Immature natural killer cell (primary cell): Measurements from ENCODE around the gene KRTAP5-2. TPM values are rescaled to one million over a fixed set of nuclear protein-coding genes. Genes with fewer than 3 reads are reported as not detected.

ENCODE experiments used
- DNase-seq, 3 donors: peaks; one replicate each; pipeline ENCODE4 v3.0.0; 2022; ENCODE audit warnings: mixed read lengths in 1 of 3
- H3K27ac Mint-ChIP-seq, 6 donors: one replicate each; pipeline ENCODE4 v1.8.0; 2020; ENCODE audit warnings: mixed read lengths in 6 of 6, mild to moderate bottlenecking in 5 of 6, inconsistent platforms in 4 of 6, moderate library complexity in 3 of 6
- H3K27me3 Mint-ChIP-seq, 3 donors: one replicate each; pipeline ENCODE4 v1.8.0; 2020 to 2021; ENCODE audit warnings: low read depth in 3 of 3, mild to moderate bottlenecking in 3 of 3, mixed read lengths in 3 of 3, moderate library complexity in 3 of 3, inconsistent platforms in 1 of 3
- H3K36me3 Mint-ChIP-seq, 3 donors: one replicate each; pipeline ENCODE4 v1.8.0; 2020; ENCODE audit warnings: mixed read lengths in 3 of 3, inconsistent platforms in 2 of 3, mild to moderate bottlenecking in 2 of 3
- H3K4me1 Mint-ChIP-seq, 2 donors: one replicate each; pipeline ENCODE4 v1.8.0; 2020; ENCODE audit warnings: inconsistent platforms in 2 of 2, mild to moderate bottlenecking in 2 of 2, mixed read lengths in 2 of 2, moderate library complexity in 1 of 2
- H3K4me3 Mint-ChIP-seq, 5 donors: one replicate each; pipeline ENCODE4 v1.8.0; 2020; ENCODE audit warnings: mild to moderate bottlenecking in 5 of 5, mixed read lengths in 5 of 5, inconsistent platforms in 3 of 5, moderate library complexity in 3 of 5
- H3K9me3 Mint-ChIP-seq, 6 donors: one replicate each; pipeline ENCODE4 v1.8.0; 2020; ENCODE audit warnings: mild to moderate bottlenecking in 6 of 6, mixed read lengths in 6 of 6, inconsistent platforms in 4 of 6, moderate library complexity in 3 of 6
- polyA plus RNA-seq, 3 donors: library from polyadenylated mRNA; unstranded; fragments of 300-500 nt; fragmentation: Illumina TruSeq; gene quantifications; one replicate each; pipeline ENCODE4 v1.2.3, GENCODE V29; 2021

The KRTAP5-2 gene
- polyA plus RNA-seq, 3 donors from 2014 or later: not detected

DNA sequence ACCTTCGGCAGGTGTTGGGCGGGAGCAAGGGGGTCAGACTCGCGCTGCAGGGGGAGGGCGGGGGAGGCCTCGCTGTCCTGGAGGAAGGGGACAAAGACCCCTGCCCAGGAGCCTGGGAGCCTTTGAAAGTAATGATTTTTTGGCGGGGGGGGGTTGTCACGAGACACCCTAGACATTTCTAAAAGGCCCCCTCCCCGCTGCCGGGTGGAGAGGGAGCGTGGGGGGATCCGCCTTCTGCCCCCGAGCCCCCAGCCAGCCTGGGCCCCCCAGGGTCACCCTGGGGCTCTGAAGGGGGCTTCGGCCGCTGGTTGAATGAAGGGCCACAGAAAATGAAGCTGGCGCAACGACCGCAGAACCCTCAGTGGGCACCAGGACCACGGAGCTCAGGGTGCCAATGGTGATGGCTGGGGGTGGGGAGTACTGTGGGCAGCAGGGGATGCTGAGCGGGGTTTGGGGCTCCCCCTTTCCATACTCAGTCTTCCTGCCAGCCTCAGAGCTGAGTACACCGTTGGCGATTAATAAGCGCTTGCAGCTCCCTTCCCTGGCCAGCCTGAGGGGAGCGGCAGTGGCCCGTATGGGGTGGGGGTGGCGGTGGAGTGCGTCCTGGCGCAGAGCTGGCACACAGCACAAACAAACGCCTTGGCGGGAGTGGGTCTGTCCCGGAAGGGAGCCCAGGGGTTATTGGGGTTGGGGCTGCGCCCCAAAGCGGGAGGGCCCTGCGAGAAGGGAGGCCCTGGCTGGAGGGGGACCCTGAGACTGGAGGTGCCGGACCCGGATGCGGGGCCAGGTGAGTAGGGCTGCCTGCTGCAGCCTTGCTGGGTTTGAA is 24.8 kb downstream of the KRTAP5-2 start:
- Mint-ChIP-seq H3K9me3 (peaks cover 0 to 2% (median 0%) of the 10 kb centered on the region in 6 donors), H3K36me3 (no peaks in the 10 kb centered on the region), H3K4me1 (peaks cover 5 to 30% of the 10 kb centered on the region in 2 donors), H3K27ac (peak overlapping the region; percentile 60 to 93 (median 88)), H3K27me3 (peaks cover 20 to 37% (median 21%) of the 10 kb centered on the region in 3 donors), H3K4me3 (peak overlapping the region; percentile 57 to 77 (median 76))
- peak; percentile 43 to 56 (median 49) for DNase-seq

DNA sequence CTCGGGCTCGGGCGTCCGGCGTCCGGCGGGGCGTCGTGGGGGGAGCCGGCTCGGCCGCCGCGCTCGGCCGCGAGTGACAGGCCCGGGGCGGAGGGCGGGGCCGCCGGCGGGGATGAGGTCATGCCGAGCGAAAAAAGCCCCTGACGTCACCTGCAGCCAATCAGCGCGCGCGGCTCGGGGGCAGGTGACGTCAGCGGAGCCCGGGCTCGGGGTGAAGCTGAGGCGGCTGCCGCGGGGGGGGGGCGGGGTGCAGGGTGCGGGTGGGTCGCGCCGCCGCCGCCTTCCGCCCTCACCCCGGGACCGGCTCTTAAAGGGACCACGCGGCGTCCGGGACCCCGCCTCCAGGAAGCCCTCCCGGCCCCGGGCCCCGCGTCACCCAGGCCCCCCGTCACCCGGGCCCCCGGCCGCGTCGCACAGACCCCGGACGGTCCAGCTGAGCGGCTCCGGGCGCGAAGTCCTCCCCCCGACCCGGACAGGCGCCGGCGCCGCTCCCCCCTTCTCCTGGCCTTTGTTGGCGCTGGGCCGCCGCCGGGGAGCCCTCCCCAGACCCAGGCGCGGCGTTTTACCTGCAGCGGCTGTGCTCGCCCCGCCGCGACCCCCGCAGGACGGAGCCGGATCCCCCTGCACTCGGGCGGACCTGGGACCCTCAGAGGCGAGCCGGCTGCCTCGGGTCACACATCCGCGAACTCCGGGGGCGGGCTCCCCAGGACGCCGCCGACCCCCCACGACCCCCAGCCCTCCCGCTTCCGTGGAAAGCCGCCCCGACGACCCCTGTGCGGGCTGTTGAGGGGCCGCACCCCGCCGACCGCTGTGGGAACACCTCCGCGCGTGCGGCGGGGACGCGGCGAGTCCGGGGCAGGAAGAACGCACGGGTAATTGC is 25.7 kb downstream of the KRTAP5-2 start, which contains the start of gene DUSP8:
TSS of gene DUSP8 (minus strand) at position 75 of the 880 bp plus-strand sequence. CDS start 6,445 bp downstream, outside the sequence.
- peaks cover 22 to 42% (median 23%) of the 10 kb centered on the region in 3 donors for H3K27me3 Mint-ChIP-seq
- no peaks in the 10 kb centered on the region for H3K36me3 Mint-ChIP-seq
- no peaks in the 10 kb centered on the region for H3K9me3 Mint-ChIP-seq
- H3K27ac Mint-ChIP-seq: peak within 1 kb of the TSS in 5 of 6 donors; percentile 68 to 92 (median 84)
- DNase-seq: peak; percentile 93 to 96 (median 93)
- peaks cover 5 to 36% of the 10 kb centered on the region in 2 donors for H3K4me1 Mint-ChIP-seq
- peak within 1 kb of the TSS; percentile 44 to 77 (median 59) for H3K4me3 Mint-ChIP-seq

- Mint-ChIP-seq H3K27me3 (peaks cover 23 to 42% (median 24%) of the 10 kb centered on the region in 3 donors), H3K27ac (no peak overlapping the region), H3K9me3 (no peaks in the 10 kb centered on the region), H3K36me3 (no peaks in the 10 kb centered on the region), H3K4me1 (peaks cover 5 to 38% of the 10 kb centered on the region in 2 donors), H3K4me3 (no peak overlapping the region)
- DNase-seq: no peak
Measured at GRCh38 chr11:1571760-1572196, 26.3 kb downstream of the KRTAP5-2 start.

GRCh38 chr11:1570896-1571759 is 27.0 kb downstream of the KRTAP5-2 start:
- peaks cover 24 to 42% (median 25%) of the 10 kb centered on the region in 3 donors for H3K27me3 Mint-ChIP-seq
- no peaks in the 10 kb centered on the region for H3K9me3 Mint-ChIP-seq
- H3K36me3 Mint-ChIP-seq: no peaks in the 10 kb centered on the region
- H3K4me1 Mint-ChIP-seq: peaks cover 5 to 38% of the 10 kb centered on the region in 2 donors
- peak in 1 of 3 donors; percentile 32 for DNase-seq
- H3K4me3 Mint-ChIP-seq: peak overlapping the region; percentile 51 to 74 (median 64)
- peak overlapping the region in 5 of 6 donors; percentile 66 to 84 (median 72) for H3K27ac Mint-ChIP-seq

GRCh38 chr11:1570531-1570895 is 27.6 kb downstream of the KRTAP5-2 start:
- H3K27me3 Mint-ChIP-seq: peaks cover 23 to 42% (median 23%) of the 10 kb centered on the region in 3 donors
- H3K9me3 Mint-ChIP-seq: no peaks in the 10 kb centered on the region
- H3K27ac Mint-ChIP-seq: peak overlapping the region; percentile 7 to 84 (median 70)
- no peak for DNase-seq
- H3K4me1 Mint-ChIP-seq: peaks cover 5 to 38% of the 10 kb centered on the region in 2 donors
- no peaks in the 10 kb centered on the region for H3K36me3 Mint-ChIP-seq
- peak overlapping the region; percentile 51 to 74 (median 64) for H3K4me3 Mint-ChIP-seq

DNA sequence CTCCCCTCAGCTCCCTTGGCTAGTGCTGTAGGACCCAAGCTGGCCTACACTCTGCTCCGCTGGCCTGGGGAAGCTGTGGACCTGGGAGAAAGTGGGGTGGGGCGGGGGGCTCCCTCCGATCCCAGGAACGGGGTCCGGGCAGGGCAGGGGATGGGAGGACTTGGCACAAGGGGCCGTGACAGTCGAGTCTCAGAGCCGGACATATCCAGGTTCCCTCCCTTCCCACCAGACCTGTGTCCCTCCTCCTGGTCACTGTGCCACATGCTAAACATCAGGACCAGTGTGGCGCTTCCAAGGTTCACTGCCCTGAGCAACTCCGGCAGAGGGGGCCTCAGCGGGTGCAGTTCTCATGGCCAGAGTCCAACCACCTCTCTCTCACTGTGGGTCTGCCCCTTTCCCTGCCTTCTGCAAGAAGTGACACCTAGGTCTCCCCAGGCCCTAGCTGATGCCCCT is 28.1 kb downstream of the KRTAP5-2 start:
- peak overlapping the region; percentile 7 to 86 (median 78) for H3K27ac Mint-ChIP-seq
- H3K4me3 Mint-ChIP-seq: peak overlapping the region in 3 of 5 donors; percentile 64 to 74 (median 68)
- no peaks in the 10 kb centered on the region for H3K9me3 Mint-ChIP-seq
- peaks cover 3 to 38% of the 10 kb centered on the region in 2 donors for H3K4me1 Mint-ChIP-seq
- no peaks in the 10 kb centered on the region for H3K36me3 Mint-ChIP-seq
- peaks cover 18 to 41% (median 25%) of the 10 kb centered on the region in 3 donors for H3K27me3 Mint-ChIP-seq
- no peak for DNase-seq

GRCh38 chr11:1569251-1569780 is 28.8 kb downstream of the KRTAP5-2 start:
- Mint-ChIP-seq H3K27ac (peak overlapping the region in 5 of 6 donors; percentile 49 to 86 (median 74)), H3K4me3 (peak overlapping the region; percentile 30 to 55 (median 32)), H3K27me3 (peaks cover 18 to 41% (median 27%) of the 10 kb centered on the region in 3 donors), H3K4me1 (peaks cover 0 to 38% of the 10 kb centered on the region in 2 donors), H3K9me3 (no peaks in the 10 kb centered on the region), H3K36me3 (no peaks in the 10 kb centered on the region)
- DNase-seq: no peak

DNA sequence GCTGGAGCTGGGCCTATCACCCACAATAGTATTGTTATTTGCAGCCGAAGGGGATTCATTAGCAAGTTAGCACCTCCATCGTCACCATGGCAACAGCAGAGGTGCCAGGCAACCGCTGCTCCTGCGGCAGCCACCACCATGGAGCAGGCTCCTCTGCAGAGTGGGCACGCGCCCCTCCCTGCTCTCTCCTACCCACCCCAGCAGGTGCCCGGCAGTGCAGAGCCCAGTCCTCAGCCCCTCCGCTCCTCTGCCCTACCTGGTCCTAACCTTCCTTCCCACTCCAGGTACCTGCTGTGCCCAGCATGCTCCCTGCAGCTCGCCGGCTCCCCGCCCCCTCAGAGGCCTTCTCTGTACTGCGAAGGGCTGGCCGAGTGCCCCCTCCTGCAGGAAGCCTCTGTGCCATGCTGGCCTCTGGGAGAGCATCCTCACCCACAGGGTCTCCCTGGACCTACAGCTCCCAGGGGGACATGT is 29.6 kb downstream of the KRTAP5-2 start:
- Mint-ChIP-seq H3K4me1 (peaks cover 0 to 31% of the 10 kb centered on the region in 2 donors), H3K9me3 (no peaks in the 10 kb centered on the region), H3K4me3 (peak overlapping the region in 2 of 5 donors; percentile 49 to 61), H3K27ac (peak overlapping the region in 5 of 6 donors; percentile 39 to 81 (median 68)), H3K36me3 (no peaks in the 10 kb centered on the region), H3K27me3 (peaks cover 19 to 38% (median 27%) of the 10 kb centered on the region in 3 donors)
- peak; percentile 77 to 85 (median 78) for DNase-seq

DNA sequence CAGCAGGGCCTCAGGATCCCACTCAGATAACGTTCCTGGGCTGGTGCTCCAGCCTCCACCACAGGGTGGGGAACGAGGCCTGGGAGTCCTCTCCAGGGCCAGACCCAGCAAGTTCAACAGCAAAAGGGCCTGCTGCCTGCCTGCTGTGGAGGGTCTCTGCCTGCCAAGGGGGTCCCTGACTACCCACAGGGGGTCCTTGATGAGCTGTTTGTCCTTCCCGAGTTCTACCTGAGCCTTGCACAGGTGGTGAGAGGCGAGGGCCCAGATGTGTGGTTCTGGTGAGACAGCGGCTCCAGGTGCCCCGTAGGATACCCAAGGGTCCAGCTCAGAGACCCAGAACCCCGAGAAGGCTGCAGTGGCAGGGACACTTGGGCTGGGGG is 30.4 kb downstream of the KRTAP5-2 start:
- peaks cover 17 to 34% (median 23%) of the 10 kb centered on the region in 3 donors for H3K27me3 Mint-ChIP-seq
- no peak for DNase-seq
- H3K27ac Mint-ChIP-seq: peak overlapping the region in 3 of 6 donors; percentile 10 to 17 (median 12)
- no peak overlapping the region for H3K4me3 Mint-ChIP-seq
- no peaks in the 10 kb centered on the region for H3K9me3 Mint-ChIP-seq
- peaks cover 0 to 30% of the 10 kb centered on the region in 2 donors for H3K4me1 Mint-ChIP-seq
- H3K36me3 Mint-ChIP-seq: no peaks in the 10 kb centered on the region

- DNase-seq: no peak
- H3K9me3 Mint-ChIP-seq: no peaks in the 10 kb centered on the region
- no peaks in the 10 kb centered on the region for H3K36me3 Mint-ChIP-seq
- peaks cover 0 to 30% of the 10 kb centered on the region in 2 donors for H3K4me1 Mint-ChIP-seq
- H3K27me3 Mint-ChIP-seq: peaks cover 17 to 37% (median 23%) of the 10 kb centered on the region in 3 donors
- peak overlapping the region in 4 of 6 donors; percentile 34 to 61 (median 48) for H3K27ac Mint-ChIP-seq
- no peak overlapping the region for H3K4me3 Mint-ChIP-seq
Measured at GRCh38 chr11:1567052-1567720, 30.9 kb downstream of the KRTAP5-2 start.

DNA sequence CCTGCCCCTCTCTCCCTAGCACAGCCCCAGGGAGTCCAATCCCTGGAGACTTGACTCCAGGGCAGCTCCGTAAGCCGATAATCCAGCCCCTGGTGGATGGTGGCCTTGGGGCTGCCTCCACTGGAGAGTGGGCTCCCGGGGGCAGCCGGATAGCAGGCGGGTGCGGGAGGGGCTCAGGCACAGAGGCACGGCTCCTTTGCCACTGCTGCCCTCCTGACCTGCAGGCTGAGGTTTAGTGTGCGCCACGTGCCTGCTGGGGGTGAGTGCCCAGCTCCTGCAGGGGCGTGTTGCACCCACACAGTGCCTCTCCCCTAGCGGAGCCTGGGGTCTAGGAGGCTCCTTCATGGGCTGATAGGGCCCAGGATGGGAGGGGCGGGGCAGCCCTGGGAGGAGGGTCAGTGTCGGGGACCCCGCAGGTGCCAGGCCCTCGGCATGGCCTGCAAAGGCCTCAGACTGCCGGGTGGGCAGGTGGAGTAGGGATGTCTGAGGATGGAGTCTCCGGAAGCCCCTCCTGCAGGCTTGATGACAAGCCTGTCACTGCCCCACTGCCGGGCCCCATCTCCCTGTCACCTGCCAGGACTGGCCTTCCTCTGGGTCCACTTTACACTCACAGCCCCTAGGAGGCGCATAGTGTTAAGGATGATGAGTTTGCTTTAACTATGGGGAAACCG is 31.6 kb downstream of the KRTAP5-2 start:
- peaks cover 17 to 38% (median 23%) of the 10 kb centered on the region in 3 donors for H3K27me3 Mint-ChIP-seq
- no peak overlapping the region for H3K4me3 Mint-ChIP-seq
- peak overlapping the region in 4 of 6 donors; percentile 34 to 61 (median 48) for H3K27ac Mint-ChIP-seq
- H3K4me1 Mint-ChIP-seq: peaks cover 0 to 30% of the 10 kb centered on the region in 2 donors
- no peaks in the 10 kb centered on the region for H3K9me3 Mint-ChIP-seq
- H3K36me3 Mint-ChIP-seq: no peaks in the 10 kb centered on the region
- DNase-seq: no peak
